GM12878 (cell line): Measurements from ENCODE around the gene HHIP.

Experiments
- DPF2 ChIP-seq: fragments of 450-650 bp; IDR thresholded peaks from 2 replicates; pipeline ENCODE4 v1.6.1; 2017; ENCODE audit warnings: mild to moderate bottlenecking
- ETV6 ChIP-seq, 2 experiments: fragments of 450-650 bp in 1 of 2; IDR thresholded peaks in 1 of 2; conservative IDR thresholded peaks in 1 of 2; 2 replicates each; pipeline ENCODE4 v1.6.1; 2014; ENCODE audit warnings: antibody characterized with exemption in 1 of 2, borderline replicate concordance in 1 of 2, low read depth in 1 of 2, mild to moderate bottlenecking in 1 of 2, moderate library complexity in 1 of 2
- EZH2 ChIP-seq: IDR thresholded peaks from 2 replicates; pipeline ENCODE4 v1.6.1; 2012; ENCODE audit warnings: low read depth, mild to moderate bottlenecking, control low read depth, inconsistent platforms, low read length, borderline replicate concordance; ENCODE audit not compliant: control insufficient read depth
- JUNB ChIP-seq: IDR thresholded peaks from 2 replicates; pipeline ENCODE4 v1.6.1; 2016; ENCODE audit warnings: antibody characterized with exemption, mild to moderate bottlenecking
- NR2C1 ChIP-seq: fragments of 450-650 bp; IDR thresholded peaks from 2 replicates; pipeline ENCODE4 v1.6.1; 2017; ENCODE audit warnings: antibody characterized with exemption, mild to moderate bottlenecking, moderate library complexity
- POLR2AphosphoS5 ChIP-seq: IDR thresholded peaks from 2 replicates; pipeline ENCODE4 v1.6.1; 2011; ENCODE audit warnings: mild to moderate bottlenecking, low read length, inconsistent platforms
- TARDBP ChIP-seq: IDR thresholded peaks from 2 replicates; pipeline ENCODE4 v1.6.1; 2016; ENCODE audit warnings: borderline replicate concordance
- TF ChIP-seq, protein P1 (sequence below): IDR thresholded peaks from 2 replicates; pipeline ENCODE4 v1.6.1; 2011; ENCODE audit warnings: low read depth, low read length, improper control_type of control experiment, borderline replicate concordance
- TF ChIP-seq, protein P2 (sequence below), 3 experiments: IDR thresholded peaks in 2 of 3; conservative IDR thresholded peaks in 1 of 3; 2 replicates each; pipeline ENCODE4 v1.5.1; 2011; ENCODE audit warnings: low read depth in 3 of 3, low read length in 3 of 3, mild to moderate bottlenecking in 3 of 3, control low read depth in 2 of 3, moderate library complexity in 2 of 3, inconsistent platforms in 1 of 3, mixed read lengths in 1 of 3; ENCODE audit not compliant: control insufficient read depth in 2 of 3, insufficient read depth in 1 of 3; ENCODE audit errors: extremely low read depth in 1 of 3
- TF ChIP-seq, protein P3 (sequence below): fragments of 450-650 bp; IDR thresholded peaks from 2 replicates; pipeline ENCODE4 v1.6.1; 2018; ENCODE audit warnings: borderline replicate concordance, mild to moderate bottlenecking; ENCODE audit not compliant: partially characterized antibody
- TF ChIP-seq, protein P4 (sequence below): IDR thresholded peaks from 2 replicates; pipeline ENCODE4 v1.6.1; 2012; ENCODE audit warnings: low read length, inconsistent platforms
- TF ChIP-seq, protein P5 (sequence below): IDR thresholded peaks from 2 replicates; pipeline ENCODE4 v1.6.1; 2011; ENCODE audit warnings: borderline replicate concordance, low read depth, mild to moderate bottlenecking, moderate library complexity, low read length; ENCODE audit not compliant: insufficient read depth, poor library complexity, severe bottlenecking
- TF ChIP-seq, protein P6 (sequence below): IDR thresholded peaks from 2 replicates; pipeline ENCODE4 v1.6.1; 2011; ENCODE audit warnings: borderline replicate concordance, low read depth, mild to moderate bottlenecking, moderate library complexity, mixed read lengths, low read length; ENCODE audit not compliant: insufficient read depth; ENCODE audit errors: extremely low read length
- TF ChIP-seq, protein P7 (sequence below): IDR thresholded peaks from 2 replicates; pipeline ENCODE4 v1.6.1; 2012; ENCODE audit warnings: improper control_type of control experiment, low read depth, low read length; ENCODE audit not compliant: insufficient replicate concordance

DNA sequence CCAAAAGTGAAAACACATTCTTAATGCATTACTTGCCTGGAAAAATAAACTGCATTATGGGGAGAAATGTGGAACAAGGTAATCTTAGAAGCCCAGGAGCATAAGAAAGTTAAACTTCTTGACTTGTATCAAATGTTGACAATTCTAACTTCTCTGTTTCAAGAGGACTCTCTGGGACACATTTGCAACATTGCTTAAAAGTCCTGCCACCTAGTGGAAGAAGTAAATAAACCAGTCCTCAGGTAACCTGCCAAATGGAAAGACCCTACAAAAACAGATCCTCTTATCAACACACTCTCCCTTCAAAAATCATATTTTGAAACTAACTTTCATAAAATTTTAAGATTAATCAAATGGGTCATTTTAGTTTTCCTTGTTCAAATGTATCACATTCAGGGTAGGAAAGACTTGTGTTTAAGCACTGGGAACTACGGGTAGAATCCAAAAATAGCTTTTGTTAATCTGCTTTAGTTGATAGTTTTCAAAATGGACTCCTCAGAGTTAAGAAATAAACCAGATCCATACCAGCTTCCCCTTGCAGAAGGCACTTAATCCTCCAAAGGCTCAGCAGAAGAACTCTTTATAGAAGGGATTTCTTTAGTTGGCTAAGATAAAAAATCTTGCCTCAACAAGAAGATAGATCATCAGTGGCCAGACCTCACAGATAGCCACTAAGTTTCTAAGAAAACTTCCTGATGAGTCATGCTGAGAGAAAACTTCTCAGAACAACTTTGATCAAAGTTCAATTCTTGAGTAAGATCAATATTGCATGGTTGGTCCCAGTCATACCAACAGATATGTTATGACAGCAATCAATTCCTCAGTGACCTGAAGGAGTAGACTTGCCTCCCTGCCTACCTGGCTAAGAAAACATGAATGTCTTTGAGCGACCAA is 141.7 kb downstream of the HHIP start:
- TF ChIP-seq NR2C1 (no peak), EZH2 (no peak), DPF2 (peak; percentile 64; the same call in 1 of the 2 replicates), ETV6 (conservative IDR thresholded peaks at IDR 0.05 in 1 of 2, IDR thresholded peaks at IDR 0.05 in 1 of 2; ENCODE audit: borderline replicate concordance in 1 of 2, low read depth in 1 of 2) (no peak), JUNB (peak; percentile 87), POLR2AphosphoS5 (no peak), TARDBP (no peak)
- TF ChIP-seq, protein P1, sequence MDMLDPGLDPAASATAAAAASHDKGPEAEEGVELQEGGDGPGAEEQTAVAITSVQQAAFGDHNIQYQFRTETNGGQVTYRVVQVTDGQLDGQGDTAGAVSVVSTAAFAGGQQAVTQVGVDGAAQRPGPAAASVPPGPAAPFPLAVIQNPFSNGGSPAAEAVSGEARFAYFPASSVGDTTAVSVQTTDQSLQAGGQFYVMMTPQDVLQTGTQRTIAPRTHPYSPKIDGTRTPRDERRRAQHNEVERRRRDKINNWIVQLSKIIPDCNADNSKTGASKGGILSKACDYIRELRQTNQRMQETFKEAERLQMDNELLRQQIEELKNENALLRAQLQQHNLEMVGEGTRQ: no peak
- TF ChIP-seq, protein P2, sequence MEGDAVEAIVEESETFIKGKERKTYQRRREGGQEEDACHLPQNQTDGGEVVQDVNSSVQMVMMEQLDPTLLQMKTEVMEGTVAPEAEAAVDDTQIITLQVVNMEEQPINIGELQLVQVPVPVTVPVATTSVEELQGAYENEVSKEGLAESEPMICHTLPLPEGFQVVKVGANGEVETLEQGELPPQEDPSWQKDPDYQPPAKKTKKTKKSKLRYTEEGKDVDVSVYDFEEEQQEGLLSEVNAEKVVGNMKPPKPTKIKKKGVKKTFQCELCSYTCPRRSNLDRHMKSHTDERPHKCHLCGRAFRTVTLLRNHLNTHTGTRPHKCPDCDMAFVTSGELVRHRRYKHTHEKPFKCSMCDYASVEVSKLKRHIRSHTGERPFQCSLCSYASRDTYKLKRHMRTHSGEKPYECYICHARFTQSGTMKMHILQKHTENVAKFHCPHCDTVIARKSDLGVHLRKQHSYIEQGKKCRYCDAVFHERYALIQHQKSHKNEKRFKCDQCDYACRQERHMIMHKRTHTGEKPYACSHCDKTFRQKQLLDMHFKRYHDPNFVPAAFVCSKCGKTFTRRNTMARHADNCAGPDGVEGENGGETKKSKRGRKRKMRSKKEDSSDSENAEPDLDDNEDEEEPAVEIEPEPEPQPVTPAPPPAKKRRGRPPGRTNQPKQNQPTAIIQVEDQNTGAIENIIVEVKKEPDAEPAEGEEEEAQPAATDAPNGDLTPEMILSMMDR (IDR thresholded peaks at IDR 0.05 in 2 of 3, conservative IDR thresholded peaks at IDR 0.05 in 1 of 3; ENCODE audit: control insufficient read depth in 2 of 3, extremely low read depth in 1 of 3, insufficient read depth in 1 of 3, low read depth in 3 of 3, low read length in 3 of 3): peak; percentile 42 to 57 (median 49); a peak in 5 of 6 replicates
- TF ChIP-seq, protein P3, sequence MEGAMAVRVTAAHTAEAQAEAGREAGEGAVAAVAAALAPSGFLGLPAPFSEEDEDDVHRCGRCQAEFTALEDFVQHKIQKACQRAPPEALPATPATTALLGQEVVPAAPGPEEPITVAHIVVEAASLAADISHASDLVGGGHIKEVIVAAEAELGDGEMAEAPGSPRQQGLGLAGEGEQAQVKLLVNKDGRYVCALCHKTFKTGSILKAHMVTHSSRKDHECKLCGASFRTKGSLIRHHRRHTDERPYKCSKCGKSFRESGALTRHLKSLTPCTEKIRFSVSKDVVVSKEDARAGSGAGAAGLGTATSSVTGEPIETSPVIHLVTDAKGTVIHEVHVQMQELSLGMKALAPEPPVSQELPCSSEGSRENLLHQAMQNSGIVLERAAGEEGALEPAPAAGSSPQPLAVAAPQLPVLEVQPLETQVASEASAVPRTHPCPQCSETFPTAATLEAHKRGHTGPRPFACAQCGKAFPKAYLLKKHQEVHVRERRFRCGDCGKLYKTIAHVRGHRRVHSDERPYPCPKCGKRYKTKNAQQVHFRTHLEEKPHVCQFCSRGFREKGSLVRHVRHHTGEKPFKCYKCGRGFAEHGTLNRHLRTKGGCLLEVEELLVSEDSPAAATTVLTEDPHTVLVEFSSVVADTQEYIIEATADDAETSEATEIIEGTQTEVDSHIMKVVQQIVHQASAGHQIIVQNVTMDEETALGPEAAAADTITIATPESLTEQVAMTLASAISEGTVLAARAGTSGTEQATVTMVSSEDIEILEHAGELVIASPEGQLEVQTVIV: no peak
- TF ChIP-seq, protein P4, sequence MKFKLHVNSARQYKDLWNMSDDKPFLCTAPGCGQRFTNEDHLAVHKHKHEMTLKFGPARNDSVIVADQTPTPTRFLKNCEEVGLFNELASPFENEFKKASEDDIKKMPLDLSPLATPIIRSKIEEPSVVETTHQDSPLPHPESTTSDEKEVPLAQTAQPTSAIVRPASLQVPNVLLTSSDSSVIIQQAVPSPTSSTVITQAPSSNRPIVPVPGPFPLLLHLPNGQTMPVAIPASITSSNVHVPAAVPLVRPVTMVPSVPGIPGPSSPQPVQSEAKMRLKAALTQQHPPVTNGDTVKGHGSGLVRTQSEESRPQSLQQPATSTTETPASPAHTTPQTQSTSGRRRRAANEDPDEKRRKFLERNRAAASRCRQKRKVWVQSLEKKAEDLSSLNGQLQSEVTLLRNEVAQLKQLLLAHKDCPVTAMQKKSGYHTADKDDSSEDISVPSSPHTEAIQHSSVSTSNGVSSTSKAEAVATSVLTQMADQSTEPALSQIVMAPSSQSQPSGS: no peak
- TF ChIP-seq, protein P5, sequence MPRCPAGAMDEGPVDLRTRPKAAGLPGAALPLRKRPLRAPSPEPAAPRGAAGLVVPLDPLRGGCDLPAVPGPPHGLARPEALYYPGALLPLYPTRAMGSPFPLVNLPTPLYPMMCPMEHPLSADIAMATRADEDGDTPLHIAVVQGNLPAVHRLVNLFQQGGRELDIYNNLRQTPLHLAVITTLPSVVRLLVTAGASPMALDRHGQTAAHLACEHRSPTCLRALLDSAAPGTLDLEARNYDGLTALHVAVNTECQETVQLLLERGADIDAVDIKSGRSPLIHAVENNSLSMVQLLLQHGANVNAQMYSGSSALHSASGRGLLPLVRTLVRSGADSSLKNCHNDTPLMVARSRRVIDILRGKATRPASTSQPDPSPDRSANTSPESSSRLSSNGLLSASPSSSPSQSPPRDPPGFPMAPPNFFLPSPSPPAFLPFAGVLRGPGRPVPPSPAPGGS: no peak
- TF ChIP-seq, protein P6, sequence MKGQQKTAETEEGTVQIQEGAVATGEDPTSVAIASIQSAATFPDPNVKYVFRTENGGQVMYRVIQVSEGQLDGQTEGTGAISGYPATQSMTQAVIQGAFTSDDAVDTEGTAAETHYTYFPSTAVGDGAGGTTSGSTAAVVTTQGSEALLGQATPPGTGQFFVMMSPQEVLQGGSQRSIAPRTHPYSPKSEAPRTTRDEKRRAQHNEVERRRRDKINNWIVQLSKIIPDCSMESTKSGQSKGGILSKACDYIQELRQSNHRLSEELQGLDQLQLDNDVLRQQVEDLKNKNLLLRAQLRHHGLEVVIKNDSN: no peak
- TF ChIP-seq, protein P7, sequence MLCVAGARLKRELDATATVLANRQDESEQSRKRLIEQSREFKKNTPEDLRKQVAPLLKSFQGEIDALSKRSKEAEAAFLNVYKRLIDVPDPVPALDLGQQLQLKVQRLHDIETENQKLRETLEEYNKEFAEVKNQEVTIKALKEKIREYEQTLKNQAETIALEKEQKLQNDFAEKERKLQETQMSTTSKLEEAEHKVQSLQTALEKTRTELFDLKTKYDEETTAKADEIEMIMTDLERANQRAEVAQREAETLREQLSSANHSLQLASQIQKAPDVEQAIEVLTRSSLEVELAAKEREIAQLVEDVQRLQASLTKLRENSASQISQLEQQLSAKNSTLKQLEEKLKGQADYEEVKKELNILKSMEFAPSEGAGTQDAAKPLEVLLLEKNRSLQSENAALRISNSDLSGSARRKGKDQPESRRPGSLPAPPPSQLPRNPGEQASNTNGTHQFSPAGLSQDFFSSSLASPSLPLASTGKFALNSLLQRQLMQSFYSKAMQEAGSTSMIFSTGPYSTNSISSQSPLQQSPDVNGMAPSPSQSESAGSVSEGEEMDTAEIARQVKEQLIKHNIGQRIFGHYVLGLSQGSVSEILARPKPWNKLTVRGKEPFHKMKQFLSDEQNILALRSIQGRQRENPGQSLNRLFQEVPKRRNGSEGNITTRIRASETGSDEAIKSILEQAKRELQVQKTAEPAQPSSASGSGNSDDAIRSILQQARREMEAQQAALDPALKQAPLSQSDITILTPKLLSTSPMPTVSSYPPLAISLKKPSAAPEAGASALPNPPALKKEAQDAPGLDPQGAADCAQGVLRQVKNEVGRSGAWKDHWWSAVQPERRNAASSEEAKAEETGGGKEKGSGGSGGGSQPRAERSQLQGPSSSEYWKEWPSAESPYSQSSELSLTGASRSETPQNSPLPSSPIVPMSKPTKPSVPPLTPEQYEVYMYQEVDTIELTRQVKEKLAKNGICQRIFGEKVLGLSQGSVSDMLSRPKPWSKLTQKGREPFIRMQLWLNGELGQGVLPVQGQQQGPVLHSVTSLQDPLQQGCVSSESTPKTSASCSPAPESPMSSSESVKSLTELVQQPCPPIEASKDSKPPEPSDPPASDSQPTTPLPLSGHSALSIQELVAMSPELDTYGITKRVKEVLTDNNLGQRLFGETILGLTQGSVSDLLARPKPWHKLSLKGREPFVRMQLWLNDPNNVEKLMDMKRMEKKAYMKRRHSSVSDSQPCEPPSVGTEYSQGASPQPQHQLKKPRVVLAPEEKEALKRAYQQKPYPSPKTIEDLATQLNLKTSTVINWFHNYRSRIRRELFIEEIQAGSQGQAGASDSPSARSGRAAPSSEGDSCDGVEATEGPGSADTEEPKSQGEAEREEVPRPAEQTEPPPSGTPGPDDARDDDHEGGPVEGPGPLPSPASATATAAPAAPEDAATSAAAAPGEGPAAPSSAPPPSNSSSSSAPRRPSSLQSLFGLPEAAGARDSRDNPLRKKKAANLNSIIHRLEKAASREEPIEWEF: no peak
